RCC 7860 (cell line): ENCODE results near the gene IL2RA.

Experiments
- DNase-seq: peaks from one replicate; pipeline ENCODE4 v3.0.0-alpha.2; 2015; ENCODE audit warnings: low spot score
- FAIRE-seq: peaks from 2 replicates; lab custom pipeline; 2012; peaks lifted over from hg19 to GRCh38; lab: Jason Lieb, UNC

IL2RA gene

DNA sequence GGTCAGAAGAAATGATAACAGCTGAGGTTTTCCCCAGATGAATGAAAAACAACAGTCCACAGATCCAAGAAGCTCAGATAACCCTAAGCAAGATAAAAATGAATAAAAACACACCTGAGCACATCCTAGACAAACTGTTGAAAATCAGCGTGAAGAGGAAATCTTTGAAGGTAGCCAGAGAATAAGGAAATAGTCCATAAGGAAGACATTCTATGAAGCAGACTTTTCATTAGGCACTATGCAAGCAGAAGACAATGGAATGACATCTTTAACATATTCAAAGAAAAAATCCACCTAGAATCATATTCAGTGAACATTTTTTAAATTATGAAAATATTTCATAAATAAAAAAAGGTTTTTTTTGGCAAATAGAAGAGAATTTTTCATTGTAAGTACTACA lies 69.8 kb downstream of the IL2RA start:
- no peak for DNase-seq
- no peak for FAIRE-seq

DNA sequence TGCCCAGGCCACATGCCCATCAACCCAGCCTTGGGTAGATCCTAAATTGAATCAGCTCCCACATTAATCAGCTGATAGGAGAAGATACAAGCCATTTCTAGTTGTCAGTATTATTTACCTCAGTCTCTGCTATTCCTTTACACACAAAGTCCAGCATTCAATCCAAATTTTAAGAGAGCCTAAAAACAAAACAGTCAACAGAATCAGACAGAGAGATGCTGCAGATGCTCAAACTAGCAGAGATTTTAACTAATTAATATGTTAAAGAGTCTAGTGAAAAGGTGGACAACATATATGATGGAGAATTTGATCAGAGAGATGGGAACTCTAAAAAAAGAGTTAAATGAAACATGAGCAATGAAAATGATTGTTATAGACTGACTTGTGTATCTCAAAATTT lies 70.5 kb downstream of the IL2RA start:
- FAIRE-seq (no peak), DNase-seq (no peak)

DNA sequence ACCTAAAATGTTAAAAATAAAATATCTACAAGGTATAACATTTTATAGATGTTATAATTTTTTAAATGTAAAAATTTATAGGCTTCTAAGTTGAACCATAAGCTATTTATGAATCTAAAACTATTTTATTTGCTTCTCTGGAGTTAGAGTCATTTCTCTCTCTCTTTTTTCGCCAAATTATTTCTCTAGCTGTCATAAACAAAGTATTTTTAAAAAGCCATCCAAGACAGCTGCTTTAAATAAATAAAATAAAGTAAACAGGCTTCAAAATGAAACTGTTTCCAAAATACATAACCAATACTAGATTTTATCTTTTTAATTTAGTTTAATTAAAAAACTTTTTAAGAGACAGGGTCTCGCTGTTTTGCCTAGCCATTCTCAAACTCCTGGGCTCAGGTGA lies 72.4 kb downstream of the IL2RA start:
- no peak for FAIRE-seq

DNA sequence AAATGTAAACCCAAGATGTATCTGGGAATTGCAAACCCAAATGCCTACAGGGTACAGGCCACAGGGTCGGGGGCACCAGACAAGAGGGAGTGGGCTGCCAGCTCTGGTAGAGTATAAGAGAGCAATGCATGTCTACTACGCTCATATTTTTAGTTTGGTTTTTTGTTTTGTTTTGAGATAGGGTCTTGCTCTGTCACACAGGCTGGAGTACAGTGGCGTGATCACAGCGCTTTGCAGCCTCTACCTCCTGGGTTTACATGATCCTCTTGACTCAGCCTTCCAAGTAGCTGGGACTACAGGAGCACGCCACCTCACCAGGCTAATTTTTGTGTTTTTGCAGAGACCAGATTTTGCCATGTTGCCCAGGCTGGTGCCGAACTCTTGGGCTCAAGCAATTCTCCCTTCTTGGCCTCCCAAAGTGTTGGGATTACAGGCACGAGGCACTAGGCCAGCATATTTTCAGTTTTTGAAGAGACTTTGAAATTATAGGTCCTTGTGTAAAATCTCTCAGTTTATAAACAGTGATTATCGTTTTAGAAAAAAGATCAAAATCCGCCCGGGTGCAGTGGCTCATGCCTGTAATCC lies 73.7 kb downstream of the IL2RA start:
- no peak for FAIRE-seq
- DNase-seq = no peak

More for the DNA sequence above, 72.4 kb downstream of the IL2RA start:
- no peak for DNase-seq

DNA sequence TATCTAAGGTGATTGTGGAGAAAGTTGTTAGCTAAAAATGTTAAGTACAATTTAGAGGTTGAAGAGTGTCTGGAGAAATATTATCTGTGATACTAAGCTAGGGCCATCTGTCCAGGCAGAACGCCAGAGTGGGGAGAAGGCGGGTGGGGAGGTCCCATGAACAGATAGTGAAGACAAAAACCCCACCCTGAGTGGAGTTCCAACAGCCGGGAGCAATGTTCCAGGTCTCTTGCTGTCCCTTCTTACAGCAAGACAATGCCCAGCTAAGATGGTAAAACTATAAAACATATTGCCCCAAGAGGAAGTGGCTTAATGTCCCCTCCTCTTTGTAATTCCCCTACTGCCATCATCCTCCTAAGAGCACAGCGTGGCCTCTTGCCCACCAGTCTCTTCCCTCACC lies 74.4 kb downstream of the IL2RA start:
- DNase-seq (no peak), FAIRE-seq (no peak)

DNA sequence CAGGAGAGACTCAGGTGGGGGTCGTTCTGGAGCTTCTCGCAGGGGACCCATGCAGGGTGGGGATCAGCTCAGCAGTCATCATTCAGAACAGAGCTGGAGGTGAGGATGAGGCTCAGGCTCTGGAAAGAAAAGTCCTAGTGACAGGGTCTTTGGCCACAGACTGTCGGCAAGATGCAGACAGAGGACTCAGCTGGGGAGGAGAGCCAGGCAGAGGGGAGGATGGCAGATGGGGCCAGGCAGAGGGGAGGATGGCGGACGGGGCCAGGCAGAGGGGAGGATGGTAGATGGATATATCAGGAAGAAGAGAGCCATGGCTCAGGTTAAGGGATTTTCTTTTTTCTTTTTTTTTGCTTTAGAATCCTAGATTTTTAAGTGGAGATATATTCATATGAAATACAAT lies 77.1 kb downstream of the IL2RA start:
- DNase-seq = no peak
- FAIRE-seq = no peak

DNA sequence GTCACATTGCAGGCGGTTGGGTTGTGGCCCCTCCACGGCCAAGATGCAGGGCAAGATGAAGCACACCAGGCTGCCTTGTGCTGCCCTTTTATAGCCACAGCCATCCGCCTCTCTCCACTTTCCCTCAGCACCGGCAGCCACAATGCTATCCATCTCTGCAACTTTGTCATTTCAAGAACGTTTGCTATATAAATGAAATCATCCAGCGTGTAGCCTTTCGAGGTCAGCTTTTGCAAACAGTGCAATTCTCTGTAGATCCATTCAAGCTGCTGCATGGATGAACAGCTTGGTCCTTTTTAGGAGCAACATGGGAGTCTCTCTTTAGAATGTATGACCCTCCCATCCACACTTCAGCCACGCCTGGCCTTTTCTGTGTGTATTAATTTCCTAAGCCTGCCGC lies 78.4 kb downstream of the IL2RA start:
- DNase-seq (no peak), FAIRE-seq (no peak)

DNA sequence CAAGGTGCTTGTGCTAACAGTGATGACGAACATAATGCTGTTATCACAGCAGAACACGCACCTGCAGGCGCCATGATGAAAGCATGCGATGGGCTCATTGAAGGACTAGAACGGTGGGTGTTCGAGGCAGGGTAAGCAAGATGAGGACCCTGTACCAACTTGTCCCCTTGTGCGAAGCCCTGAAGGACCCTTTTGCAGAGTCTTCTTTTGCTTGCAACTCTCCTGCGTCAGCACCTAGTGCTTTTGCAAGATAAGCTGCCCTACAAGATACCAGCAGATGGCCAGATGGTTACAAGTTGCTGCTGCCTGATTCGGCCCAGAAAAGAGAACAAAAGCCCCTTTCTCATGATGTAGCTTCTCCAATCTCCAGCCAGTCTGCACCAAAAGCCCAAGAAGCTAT lies 80.6 kb downstream of the IL2RA start:
- no peak for DNase-seq

DNA sequence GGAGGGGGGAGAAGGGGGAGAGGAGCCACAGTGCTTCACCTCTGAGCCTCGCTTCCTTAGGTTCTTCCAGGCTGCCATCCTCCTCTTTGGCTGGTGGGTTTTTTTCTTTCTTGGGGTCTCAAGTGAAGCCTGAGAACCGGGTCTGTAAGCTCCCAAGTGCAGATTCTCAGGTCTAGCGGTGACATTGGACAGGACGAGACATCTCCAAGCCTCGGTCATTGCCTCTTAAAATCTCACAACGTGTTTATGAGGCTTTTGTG lies 84.0 kb downstream of the IL2RA start:
- FAIRE-seq (no peak), DNase-seq (no peak)

More for the DNA sequence above, 80.6 kb downstream of the IL2RA start:
- FAIRE-seq = no peak

DNA sequence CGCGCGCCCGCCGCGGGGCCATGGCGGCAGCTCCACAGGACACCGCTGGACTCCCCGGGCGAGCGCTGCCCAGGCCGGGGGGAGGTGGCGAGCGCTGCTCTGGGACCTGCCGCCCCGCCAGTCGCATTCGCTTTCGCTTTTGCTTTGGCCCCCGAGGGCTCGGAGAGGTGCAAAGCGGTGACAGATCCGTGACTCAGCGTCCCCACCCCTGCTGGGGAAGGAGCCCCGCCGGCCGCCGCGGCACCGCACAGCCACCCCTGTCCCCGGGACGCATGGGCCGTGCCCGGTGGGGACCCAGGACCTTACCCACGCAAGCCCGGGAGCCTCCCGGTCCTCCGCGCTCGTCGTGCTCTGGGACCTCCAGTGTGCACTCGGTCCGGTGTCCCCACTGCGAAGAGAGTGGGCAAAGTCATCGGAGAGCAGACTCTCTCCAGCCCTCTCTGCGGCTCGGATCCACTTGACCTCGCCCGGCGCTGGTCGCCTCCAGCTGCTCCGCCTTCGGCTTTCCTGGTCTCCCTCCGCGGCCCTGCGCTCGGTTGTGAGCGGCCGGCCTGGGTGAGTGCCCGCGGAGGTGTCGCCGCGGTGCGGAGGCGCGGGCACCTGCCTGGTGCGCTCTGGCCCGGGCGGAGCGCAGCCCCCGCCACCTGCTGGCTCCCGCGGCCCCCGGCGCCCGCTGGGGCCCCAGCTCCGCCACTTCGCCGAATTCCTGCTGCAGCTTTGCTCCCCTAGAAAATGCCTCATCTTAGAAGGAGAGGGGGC lies 84.5 kb downstream of the IL2RA start, which contains the start of gene IL15RA:
IL15RA (minus strand) TSS at position 73 of the 759 bp plus-strand sequence; CDS start at position 22, 51 bp downstream.
- DNase-seq (peak; percentile 78), FAIRE-seq (no peak)

DNA sequence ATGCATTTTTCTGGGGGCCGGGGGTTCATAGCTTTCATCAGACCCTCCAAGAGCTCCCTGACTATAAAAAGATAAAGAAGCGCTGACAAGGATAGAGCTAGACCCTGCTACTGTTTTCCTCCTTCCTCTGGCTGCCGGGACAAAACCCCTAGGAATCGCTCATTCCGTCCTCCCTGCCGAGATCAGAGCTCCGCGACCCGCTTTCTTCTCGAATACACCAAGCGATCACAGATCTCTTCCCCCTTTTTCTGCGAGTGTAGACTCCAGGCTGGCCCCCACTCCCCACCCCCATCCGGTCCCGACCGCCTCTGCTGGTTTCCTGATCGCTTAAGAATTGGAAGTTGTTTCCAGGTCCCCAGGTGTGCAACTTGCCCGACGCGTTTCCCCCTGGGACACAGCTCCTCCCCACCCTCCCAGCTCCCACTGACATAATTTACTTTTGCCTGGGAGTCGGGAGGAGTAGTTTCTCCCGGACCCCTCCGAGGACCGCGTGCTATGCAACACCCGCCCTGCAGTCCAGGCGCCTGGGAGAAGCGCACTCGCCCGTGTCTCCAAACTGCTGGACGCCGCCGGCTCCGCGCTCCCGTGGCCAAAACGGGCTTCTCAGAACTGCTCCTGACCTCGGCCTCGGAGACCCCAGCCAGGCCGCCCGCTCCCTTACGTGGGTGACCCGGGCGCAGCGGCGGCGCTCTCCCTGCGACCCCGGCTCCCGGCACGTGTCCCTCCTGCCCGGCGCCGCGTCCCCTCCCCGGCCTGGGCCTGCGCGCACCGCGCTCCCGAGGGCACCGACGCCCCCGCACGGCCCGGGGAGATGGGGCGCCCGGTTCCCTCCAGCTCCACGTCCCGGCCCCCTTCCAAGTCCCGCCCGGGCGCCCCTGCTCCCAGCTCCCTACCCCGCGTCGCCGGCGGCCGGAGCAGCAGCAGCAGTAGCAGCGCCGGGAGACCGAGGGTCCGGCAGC lies 85.4 kb downstream of the IL2RA start:
- DNase-seq (peak; percentile 27), FAIRE-seq (no peak)

DNA sequence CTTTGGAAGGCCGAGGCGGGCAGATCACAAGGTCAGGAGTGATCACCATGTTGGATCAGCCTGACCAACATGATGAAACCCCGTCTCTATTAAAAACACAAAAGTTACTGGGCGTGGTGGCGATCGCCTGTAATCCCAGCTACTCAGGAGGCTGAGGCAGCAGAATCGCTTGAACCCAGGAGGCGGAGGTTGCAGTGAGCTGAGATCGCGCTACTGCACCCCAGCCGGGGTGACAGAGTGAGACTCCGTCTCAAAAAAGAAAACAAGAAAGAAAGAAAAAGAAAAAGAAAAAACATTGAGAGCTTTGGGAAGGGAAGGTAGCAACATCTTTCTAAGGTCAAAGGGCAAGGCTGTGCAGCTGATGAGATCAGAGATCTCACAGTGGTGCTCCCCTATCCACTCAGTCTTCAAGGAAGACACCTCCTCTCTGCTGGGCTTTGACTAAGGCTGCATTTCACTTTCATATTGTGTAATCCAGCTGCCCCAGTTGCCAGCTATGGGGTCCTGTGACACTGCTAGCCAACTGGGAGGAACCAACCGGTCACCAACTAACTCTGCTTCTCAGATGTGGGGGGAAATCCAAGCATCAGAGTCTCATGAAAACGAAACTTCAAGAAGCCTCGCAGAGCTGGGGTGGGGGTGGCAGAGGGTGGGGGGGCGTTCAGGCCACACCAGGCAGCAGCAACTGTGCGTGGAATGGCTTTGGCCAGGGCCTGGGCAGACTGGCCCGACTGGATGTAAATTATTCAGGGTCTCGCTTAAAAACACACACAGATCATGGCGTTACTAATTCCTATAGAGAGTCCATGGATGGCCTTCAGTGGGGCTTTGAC lies 86.3 kb downstream of the IL2RA start:
- DNase-seq (peak; percentile 14), FAIRE-seq (no peak)

DNA sequence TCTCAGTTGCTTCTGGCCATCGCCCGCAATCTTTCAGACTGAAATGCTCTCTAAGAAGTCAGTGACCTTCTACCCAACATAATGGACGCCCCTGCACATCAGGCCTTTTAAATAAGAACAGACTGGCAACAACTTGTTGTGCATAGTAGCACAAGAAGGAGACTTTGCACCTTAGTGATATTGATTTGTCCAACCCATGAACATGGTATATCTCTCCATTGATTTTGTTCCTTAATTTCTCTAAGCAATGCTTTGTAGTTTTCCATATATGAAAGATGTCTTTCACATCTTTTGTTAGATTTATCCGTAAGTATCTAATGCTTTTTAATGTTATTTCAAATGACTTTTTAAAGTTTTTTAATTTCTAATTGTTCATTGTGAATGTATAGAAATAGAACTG lies 89.1 kb downstream of the IL2RA start:
- FAIRE-seq = no peak

DNA sequence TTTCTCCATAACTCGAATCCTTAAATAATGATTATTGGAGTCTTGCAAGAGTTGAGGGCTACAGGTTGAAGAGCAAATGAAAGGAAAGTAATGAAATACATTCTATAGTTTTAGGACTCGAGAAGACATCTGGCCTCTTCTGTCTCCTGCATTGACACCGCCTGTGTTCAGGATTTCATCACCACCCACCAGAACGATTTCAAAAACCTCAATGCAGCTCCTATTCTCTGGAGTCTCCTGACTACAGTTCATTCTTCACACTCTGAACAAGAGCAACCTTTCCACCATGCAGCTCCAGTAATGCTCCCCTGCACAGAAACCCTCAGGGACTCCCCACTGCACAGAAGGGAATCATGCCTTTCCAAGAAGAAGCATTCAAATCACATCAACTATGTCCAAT lies 90.3 kb downstream of the IL2RA start:
- DNase-seq (no peak), FAIRE-seq (no peak)

More for the DNA sequence above, 89.1 kb downstream of the IL2RA start:
- no peak for DNase-seq

DNA sequence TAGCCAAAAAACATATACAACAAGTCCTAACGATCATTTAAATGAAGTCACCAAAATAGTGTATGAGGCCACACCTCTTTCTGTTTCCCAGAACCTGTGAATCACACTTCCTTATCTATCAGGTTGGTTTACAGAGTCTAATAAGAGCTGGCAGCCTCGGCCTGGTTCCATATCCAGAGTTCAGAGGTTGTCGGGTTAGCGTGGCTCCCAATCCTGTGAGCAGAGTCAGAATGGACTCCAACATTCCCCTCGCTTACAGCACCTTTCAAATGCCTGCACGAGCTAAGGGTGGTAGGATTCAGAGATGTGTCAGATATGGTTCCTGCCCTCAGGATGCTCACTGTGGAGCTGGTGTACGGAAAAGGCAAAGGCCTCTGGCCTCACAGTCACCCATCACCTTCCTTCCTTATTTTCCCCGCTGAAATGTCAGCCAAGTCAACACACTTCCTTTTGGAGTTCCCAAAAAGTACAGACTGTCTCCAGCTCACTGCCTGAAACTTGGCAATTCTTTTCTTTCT lies 90.8 kb downstream of the IL2RA start:
- DNase-seq = no peak
- FAIRE-seq = no peak

DNA sequence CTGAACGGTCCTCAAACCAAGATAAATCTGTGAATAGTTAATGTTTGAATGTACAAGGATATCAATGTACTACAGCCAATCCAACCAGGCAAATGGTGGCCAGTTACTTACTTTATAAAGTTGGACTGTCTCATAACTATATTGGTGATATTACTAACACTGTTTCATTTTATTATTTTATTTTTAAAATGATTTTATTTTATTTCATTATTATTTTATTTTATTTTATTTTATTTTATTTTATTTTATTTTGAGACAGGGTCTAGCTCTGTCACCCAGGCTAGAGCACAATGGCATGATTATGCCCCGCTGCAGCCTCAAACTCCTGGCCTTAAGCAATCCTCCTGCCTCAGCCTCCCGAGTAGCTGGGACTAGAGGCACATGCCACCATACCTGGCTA lies 91.6 kb downstream of the IL2RA start:
- DNase-seq (no peak), FAIRE-seq (no peak)

DNA sequence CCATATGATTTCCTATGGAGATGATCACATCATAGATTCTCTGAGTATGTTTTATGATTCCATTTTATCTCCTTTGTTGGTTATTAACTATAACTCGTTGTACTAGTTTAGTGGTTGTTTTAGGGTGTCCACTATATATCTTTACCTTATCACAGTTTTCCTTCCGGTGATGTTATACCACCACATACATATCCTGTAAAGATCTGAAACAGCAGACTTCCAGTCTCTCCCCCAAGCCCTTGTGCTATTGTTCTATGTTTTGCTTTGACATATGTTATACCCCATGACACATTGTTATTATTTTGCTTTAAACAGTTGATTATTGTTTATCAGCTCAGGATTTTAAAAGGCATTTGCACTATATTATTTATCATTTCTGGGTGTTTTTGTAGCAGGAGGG lies 92.1 kb downstream of the IL2RA start:
- DNase-seq = no peak
- FAIRE-seq = no peak

DNA sequence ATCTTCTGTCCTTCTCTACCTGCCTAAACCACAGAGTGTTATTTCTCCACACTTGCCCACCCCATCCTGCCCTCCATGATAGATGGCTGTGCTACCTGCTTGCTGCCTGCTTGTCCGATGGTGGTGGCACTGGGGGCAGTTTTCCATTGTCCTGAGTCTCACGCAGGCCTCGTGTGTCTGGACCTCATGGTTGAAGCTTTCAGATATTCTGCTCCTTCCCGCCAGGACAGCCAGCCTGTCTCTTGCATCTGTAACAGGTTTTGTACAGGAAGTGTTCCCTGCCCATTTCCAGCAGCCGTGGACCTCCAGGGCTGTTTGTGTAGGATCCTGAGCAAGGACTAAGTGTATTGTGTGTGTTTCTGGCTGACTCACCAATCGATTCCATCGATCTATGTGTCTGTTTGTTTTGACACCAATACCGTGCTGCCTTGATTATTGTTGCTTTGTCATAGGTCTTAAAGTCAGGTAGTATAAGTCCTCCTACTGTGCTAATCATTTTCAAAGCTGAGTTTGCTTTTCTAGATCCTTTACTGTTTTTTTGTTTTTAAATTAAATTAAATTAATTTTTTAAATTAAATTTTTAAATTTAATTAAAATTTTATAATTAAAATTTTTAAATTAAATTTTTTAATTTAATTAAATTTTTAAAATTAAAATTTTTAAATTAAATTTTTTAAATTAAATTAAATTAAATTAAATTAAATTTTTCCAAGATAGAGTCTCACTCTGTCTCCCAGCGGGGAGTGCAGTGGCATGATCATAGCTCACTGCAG lies 93.3 kb downstream of the IL2RA start:
- FAIRE-seq (peak; percentile 81), DNase-seq (no peak)

DNA sequence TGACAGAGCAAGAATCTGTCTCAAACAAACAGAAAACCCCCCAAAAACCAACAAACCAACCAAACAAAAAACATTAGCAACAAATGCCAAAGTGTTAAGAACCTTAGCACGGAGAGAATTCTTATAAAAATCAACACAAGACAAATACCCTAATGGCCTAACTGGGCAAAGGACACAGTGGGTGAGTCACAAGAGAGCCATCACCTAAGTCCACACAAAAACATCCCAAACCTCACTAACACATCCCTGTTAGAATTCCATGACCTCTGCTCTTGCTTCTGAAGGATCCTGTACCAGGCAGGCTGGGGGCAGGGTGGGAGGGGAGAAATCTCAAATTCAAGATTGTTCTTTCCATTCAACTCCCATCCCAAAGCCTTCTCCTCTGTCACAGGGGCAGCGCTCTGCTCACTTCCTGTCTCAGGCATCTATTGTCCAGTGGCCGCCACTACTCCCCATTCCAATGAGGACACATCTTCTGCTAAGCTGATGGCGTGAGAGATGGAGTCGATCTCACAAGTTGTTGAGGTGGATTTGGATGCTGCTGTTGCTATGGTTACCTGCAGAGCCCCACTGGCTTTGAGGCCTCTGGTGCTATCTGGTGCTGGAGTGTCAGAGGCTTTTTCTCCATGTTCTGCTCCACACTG lies 94.0 kb downstream of the IL2RA start:
- DNase-seq = no peak
- no peak for FAIRE-seq
